ENCODE results near the gene ARL8A.
"Not testable (repeated sequence)": the region's sequence is repeated elsewhere in the genome, so short reads cannot be mapped to it uniquely, and the experiment has no call there.

The ARL8A gene
- 27.5 to 42.0 (median 40.1) reads per million in 3 donors for total RNA-seq

DNA sequence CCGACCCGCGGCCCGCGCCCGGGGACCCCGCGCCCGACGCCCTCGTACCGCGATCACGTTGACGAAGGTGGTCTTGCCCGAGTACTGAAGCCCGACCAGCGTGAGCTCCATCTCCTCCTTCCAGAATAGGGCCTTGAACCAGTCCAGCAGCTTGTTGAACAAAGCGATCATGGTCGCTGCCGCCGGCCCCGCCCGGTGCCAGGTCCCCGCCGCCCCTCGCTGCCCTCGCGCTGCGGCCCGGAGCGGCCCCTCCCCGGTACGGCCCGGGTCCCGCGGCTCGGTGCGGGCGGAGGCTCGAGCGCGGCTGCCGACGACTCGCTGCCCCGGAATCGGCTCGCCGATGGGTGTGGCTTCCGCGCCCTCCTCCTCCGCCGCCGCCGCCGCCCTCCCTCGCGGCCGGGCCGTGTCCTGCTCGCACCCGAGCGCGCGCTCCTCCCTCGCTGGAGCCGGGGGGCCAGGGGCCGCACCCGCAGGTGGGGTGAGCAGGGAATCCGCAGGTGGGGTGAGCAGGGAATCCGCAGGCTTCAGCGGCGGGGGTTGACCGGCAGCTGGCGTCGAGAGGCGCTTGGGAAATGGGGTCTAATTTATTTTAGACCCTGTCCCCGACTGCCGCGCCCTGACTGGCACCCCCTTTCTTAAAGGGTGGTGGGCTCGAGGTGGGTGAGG, at the start of gene ARL8A:
ARL8A (minus strand) TSS at position 336 of the 666 bp plus-strand sequence; CDS start at position 171, 165 bp downstream.
- peak within 1 kb of the TSS; percentile 78 for H3K27ac ChIP-seq (ENCODE audit: insufficient read depth, low read length, poor library complexity, severe bottlenecking)
- H3K27me3 ChIP-seq (replicated peaks; ENCODE audit: control insufficient read depth, insufficient read depth, low read length, poor library complexity, severe bottlenecking), result no peaks in the 10 kb centered on the region
- peak; percentile 50 to 56 (median 50) for DNase-seq
- H3K4me1 ChIP-seq (ENCODE audit: control insufficient read depth, insufficient read depth, low read length, poor library complexity, severe bottlenecking), result peaks cover 26% of the 10 kb centered on the region
- H3K9me3 ChIP-seq (ENCODE audit: control insufficient read depth, low read length), result no peaks in the 10 kb centered on the region
- H3K36me3 ChIP-seq (ENCODE audit: control insufficient read depth, insufficient read depth, low read length), result peaks cover 27% of the 10 kb centered on the region
- peak within 1 kb of the TSS; percentile 91 for H3K4me3 ChIP-seq (ENCODE audit: insufficient read depth, low read depth, low read length, poor library complexity, severe bottlenecking)

DNA sequence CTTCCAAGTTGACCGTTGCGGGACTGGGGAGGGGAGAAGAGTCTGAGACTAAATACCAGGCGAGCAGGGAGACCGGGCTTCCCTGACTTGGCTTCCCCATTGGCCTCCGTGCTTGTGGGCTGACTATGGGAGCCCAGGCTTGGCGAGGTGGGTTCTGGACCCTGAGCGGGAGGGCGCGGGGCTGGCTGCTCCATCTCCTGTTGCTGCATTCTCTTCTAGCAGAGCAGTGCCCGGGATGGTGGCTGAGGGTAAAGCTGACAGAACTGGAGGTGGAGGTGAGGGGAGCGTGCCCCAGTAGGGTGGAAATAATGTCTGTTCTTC, 49.8 kb upstream of the ARL8A start:
- H3K4me3 ChIP-seq (ENCODE audit: insufficient read depth, low read depth, low read length, poor library complexity, severe bottlenecking), result no peak overlapping the region
- peaks cover 10% of the 10 kb centered on the region for H3K4me1 ChIP-seq (ENCODE audit: control insufficient read depth, insufficient read depth, low read length, poor library complexity, severe bottlenecking)

DNA sequence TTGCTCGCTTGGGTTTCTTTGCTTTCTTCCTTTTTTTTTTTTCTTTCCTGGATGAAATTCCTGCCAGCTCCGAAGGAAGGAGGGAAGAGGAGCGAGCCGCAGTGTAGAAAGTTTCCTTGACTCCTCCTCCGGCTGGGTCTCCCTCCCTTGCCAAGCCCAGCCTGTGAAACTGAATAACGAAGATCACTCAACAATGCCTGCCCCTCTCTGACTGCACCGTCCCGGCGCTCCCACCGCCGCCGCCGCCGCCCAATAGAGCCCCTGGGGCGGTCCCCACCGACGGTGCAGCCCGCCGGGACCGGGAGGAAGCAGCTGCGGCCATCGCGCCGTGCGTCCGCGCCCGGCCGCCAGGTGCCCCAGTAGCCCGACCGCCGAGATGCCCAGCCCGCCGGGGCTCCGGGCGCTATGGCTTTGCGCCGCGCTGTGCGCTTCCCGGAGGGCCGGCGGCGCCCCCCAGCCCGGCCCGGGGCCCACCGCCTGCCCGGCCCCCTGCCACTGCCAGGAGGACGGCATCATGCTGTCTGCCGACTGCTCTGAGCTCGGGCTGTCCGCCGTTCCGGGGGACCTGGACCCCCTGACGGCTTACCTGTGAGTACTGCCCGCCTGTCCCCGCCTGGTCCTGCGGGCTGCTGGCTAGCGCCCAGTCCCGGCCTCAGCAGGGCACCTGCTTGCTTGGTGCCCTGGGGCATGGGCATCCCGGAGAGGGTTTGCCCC, 49.2 kb upstream of the ARL8A start, which contains the start of gene LGR6:
LGR6 (plus strand) TSS at position 186 of the 714 bp plus-strand sequence; CDS start at position 377, 191 bp downstream.
- Histone ChIP-seq H3K27me3 (replicated peaks; ENCODE audit: control insufficient read depth, insufficient read depth, low read length, poor library complexity, severe bottlenecking) (peaks cover 12% of the 10 kb centered on the region), H3K4me3 (ENCODE audit: insufficient read depth, low read depth, low read length, poor library complexity, severe bottlenecking) (no peak within 1 kb of the TSS), H3K4me1 (ENCODE audit: control insufficient read depth, insufficient read depth, low read length, poor library complexity, severe bottlenecking) (peaks cover 10% of the 10 kb centered on the region), H3K27ac (ENCODE audit: insufficient read depth, low read length, poor library complexity, severe bottlenecking) (no peak within 1 kb of the TSS), H3K36me3 (ENCODE audit: control insufficient read depth, insufficient read depth, low read length) (no peaks in the 10 kb centered on the region), H3K9me3 (ENCODE audit: control insufficient read depth, low read length) (no peaks in the 10 kb centered on the region)
- no peak for DNase-seq

More for the DNA sequence above, 49.8 kb upstream of the ARL8A start:
- H3K27me3 ChIP-seq (replicated peaks; ENCODE audit: control insufficient read depth, insufficient read depth, low read length, poor library complexity, severe bottlenecking), result peaks cover 12% of the 10 kb centered on the region
- H3K27ac ChIP-seq (ENCODE audit: insufficient read depth, low read length, poor library complexity, severe bottlenecking), result no peak overlapping the region
- DNase-seq, result no peak
- no peaks in the 10 kb centered on the region for H3K36me3 ChIP-seq (ENCODE audit: control insufficient read depth, insufficient read depth, low read length)
- H3K9me3 ChIP-seq (ENCODE audit: control insufficient read depth, low read length), result no peaks in the 10 kb centered on the region

DNA sequence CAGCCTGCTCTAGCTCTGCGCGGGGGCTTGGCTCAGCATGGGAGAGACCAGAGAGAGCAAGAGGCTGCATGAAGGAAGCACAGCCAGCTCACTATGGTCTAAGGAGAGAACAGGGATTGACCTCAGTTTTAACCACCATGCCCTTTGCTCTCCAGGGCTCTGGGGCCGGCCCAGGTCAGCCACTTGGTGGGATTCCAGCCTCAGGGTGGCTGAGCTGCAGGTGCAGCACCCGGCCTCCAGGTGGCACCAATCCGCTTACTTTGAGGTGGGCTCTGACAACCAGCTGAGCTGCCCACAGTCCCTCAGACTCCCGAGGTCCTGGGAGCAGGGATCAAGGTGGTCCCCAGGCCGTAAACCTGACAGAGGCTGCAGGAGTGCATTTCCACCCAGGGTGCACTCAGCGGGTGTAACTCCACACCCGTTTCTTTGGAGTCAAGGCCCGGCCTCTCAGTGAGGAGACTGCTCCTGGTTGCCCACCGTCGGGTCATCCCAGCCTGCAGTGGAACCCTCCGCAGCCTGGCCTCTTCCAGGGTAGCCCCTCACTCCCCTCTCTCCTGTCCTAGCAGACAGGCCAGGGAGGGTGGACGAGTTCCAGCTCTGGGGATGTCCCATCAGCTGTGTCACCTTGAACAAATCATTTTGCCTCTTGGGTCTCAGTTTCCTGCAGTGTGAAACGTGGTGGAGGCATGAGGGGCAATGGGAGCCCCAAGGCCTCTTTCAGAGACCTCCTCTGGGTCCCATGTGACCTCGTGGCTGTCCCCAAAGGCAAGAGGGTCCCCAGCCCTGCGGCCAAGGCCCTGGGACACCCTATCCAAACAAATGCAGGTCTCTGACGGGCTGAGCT, 48.5 kb upstream of the ARL8A start:
- peaks cover 12% of the 10 kb centered on the region for H3K27me3 ChIP-seq (replicated peaks; ENCODE audit: control insufficient read depth, insufficient read depth, low read length, poor library complexity, severe bottlenecking)
- H3K9me3 ChIP-seq (ENCODE audit: control insufficient read depth, low read length), result no peaks in the 10 kb centered on the region
- no peak overlapping the region for H3K27ac ChIP-seq (ENCODE audit: insufficient read depth, low read length, poor library complexity, severe bottlenecking)
- H3K4me3 ChIP-seq (ENCODE audit: insufficient read depth, low read depth, low read length, poor library complexity, severe bottlenecking), result no peak overlapping the region
- H3K36me3 ChIP-seq (ENCODE audit: control insufficient read depth, insufficient read depth, low read length), result no peaks in the 10 kb centered on the region
- peaks cover 10% of the 10 kb centered on the region for H3K4me1 ChIP-seq (ENCODE audit: control insufficient read depth, insufficient read depth, low read length, poor library complexity, severe bottlenecking)
- peak; percentile 15 to 31 (median 25) for DNase-seq

DNA sequence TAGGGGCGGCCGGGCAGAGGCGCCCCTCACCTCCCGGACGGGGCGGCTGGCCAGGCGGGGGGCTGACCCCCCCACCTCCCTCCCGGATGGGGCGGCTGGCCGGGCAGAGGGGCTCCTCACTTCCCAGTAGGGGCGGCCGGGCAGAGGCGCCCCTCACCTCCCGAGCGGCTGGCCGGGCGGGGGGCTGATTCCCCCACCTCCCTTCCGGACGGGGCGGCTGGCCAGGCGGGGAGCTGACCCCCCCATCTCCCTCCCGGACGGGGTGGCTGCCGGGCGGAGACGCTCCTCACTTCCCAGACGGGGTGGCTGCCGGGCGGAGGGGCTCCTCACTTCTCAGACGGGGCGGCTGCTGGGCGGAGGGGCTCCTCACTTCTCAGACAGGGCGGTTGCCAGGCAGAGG, 46.9 kb upstream of the ARL8A start:
- DNase-seq; H3K4me3 ChIP-seq (ENCODE audit: insufficient read depth, low read depth, low read length, poor library complexity, severe bottlenecking); H3K9me3 ChIP-seq (ENCODE audit: control insufficient read depth, low read length); H3K36me3 ChIP-seq (ENCODE audit: control insufficient read depth, insufficient read depth, low read length); H3K4me1 ChIP-seq (ENCODE audit: control insufficient read depth, insufficient read depth, low read length, poor library complexity, severe bottlenecking); H3K27ac ChIP-seq (ENCODE audit: insufficient read depth, low read length, poor library complexity, severe bottlenecking): not testable (repeated sequence)
- H3K27me3 ChIP-seq (replicated peaks; ENCODE audit: control insufficient read depth, insufficient read depth, low read length, poor library complexity, severe bottlenecking), result peaks cover 12% of the 10 kb centered on the region

DNA sequence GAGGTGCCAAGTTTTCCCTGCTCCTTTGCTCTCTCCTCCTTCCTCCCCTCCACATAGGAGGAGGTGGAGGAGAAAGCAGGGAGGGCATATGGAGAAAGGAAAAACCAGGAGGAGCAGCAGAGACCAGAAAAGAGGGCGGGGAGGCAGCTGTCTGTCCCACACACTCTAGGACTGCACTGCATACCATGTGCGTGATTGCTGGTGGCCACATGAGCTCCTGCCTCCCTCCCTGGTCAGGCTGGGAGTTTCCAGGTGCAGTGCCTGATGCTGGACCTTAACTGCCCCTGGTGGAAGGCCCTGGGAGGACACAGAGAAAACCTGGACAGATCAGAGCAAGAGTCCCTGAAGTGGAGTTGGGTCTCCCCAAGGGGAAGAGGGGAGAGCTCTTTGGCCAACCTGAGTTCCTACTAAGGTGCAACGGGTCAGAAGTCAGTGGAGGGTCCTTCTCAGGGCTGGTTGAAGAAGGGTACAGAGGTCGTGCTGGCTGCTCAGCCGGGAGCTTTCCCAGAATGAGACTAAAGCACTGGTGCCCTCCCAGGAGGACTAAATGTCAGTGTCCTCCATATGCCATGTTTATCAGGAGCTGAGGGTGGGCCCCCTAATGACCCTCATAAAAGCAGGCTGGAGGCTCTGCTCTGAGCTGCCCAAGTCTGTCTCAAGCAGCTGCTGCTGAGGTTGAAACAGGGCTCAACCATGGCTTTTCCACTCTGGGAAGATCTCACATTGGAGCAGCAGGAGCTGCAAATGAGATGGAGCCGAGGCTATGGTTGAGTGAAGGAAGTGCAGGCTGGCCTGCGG, 45.6 kb upstream of the ARL8A start:
- no peak for DNase-seq
- peaks cover 12% of the 10 kb centered on the region for H3K27me3 ChIP-seq (replicated peaks; ENCODE audit: control insufficient read depth, insufficient read depth, low read length, poor library complexity, severe bottlenecking)

DNA sequence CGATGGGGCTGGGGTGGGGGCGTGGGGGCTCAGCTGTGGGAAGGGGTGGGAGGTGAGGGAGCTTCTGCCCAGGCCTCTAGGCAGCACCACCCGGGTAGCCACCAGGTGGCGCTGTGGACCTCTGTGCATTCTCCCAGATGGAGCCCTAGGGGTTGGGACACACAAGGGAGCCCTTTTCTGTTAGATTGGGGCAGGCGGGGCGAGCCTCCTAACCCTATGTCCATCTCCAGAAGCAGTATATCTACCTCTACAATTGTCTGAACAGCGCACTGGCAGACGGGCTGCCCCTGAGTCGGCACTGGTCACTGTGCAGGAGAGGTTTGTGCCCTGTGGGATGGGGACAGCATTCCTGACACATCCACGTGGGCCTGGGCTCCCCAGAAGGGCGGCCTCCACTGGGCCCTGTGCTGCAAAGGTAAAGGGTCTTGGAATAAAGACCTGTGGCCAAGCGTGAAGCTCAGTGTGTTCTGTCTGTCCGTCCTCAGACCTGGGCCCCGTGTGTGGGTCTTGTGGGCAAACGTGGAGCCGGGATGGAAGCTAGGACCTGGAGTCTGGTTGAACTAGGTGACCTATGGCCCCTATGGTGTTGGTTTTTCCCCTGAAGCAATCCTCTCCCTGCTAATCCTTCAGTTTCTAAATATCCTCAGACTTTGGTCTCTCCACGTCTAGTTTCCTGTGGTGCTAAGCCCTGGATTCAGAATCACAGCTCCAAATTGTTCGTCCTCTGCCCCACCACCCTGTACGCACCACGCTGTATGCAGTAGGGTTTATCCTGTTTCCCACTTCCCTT, 44.7 kb upstream of the ARL8A start:
- no peak overlapping the region for H3K4me3 ChIP-seq (ENCODE audit: insufficient read depth, low read depth, low read length, poor library complexity, severe bottlenecking)
- H3K27me3 ChIP-seq (replicated peaks; ENCODE audit: control insufficient read depth, insufficient read depth, low read length, poor library complexity, severe bottlenecking), result peaks cover 10% of the 10 kb centered on the region
- H3K27ac ChIP-seq (ENCODE audit: insufficient read depth, low read length, poor library complexity, severe bottlenecking), result no peak overlapping the region
- H3K4me1 ChIP-seq (ENCODE audit: control insufficient read depth, insufficient read depth, low read length, poor library complexity, severe bottlenecking), result peaks cover 13% of the 10 kb centered on the region
- H3K36me3 ChIP-seq (ENCODE audit: control insufficient read depth, insufficient read depth, low read length), result no peaks in the 10 kb centered on the region
- no peaks in the 10 kb centered on the region for H3K9me3 ChIP-seq (ENCODE audit: control insufficient read depth, low read length)
- DNase-seq, result peak; percentile 51 to 63 (median 59)

More for the DNA sequence above, 45.6 kb upstream of the ARL8A start:
- Histone ChIP-seq H3K36me3 (ENCODE audit: control insufficient read depth, insufficient read depth, low read length) (no peaks in the 10 kb centered on the region), H3K4me1 (ENCODE audit: control insufficient read depth, insufficient read depth, low read length, poor library complexity, severe bottlenecking) (peaks cover 10% of the 10 kb centered on the region), H3K4me3 (ENCODE audit: insufficient read depth, low read depth, low read length, poor library complexity, severe bottlenecking) (no peak overlapping the region), H3K27ac (ENCODE audit: insufficient read depth, low read length, poor library complexity, severe bottlenecking) (no peak overlapping the region), H3K9me3 (ENCODE audit: control insufficient read depth, low read length) (no peaks in the 10 kb centered on the region)

DNA sequence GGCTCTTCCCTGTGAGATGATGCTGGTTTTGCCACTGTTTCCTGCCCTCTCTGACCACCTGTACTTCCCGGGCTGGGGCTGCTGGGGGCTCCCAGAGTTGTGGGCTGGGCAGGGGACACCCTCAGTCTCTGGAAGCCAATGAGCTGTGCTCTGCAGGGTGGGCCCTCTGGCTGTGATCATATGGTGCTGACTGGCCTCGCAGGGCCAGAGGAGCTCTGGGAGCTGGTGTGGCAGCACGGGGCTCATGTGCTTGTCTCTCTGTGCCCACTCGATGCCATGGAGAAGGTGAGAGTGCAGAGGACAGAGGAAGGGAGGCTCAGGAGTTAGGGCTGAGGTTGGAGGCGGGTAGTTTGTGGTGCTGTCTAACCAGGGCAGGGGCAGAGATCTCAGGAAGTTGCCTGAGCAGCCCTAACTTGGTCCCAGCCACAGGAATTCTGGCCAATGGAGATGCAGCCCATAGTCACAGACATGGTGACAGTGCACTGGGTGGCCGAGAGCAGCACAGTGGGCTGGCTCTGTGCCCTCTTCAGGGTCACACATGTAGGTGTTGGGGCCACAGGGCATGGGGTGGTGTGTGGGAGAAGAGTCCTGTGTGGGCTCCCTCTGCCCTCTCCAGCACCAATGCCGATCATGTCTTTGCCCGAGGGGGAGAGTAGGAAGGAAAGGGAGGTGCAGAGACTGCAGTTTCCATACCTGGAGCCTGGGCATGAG, 43.3 kb upstream of the ARL8A start:
- Histone ChIP-seq H3K36me3 (ENCODE audit: control insufficient read depth, insufficient read depth, low read length) (no peaks in the 10 kb centered on the region), H3K27ac (ENCODE audit: insufficient read depth, low read length, poor library complexity, severe bottlenecking) (no peak overlapping the region), H3K4me1 (ENCODE audit: control insufficient read depth, insufficient read depth, low read length, poor library complexity, severe bottlenecking) (peaks cover 4% of the 10 kb centered on the region), H3K4me3 (ENCODE audit: insufficient read depth, low read depth, low read length, poor library complexity, severe bottlenecking) (no peak overlapping the region), H3K27me3 (replicated peaks; ENCODE audit: control insufficient read depth, insufficient read depth, low read length, poor library complexity, severe bottlenecking) (no peaks in the 10 kb centered on the region), H3K9me3 (ENCODE audit: control insufficient read depth, low read length) (no peaks in the 10 kb centered on the region)
- DNase-seq, result no peak

Data from effector memory CD4-positive, alpha-beta T cell (primary cell).